Vagina (tissue), 2 donors: ENCODE data around the gene LGR6. TPM values are rescaled to one million over a fixed set of nuclear protein-coding genes. Genes with fewer than 3 reads are reported as not detected.
"Not testable (repeated sequence)": the region's sequence is repeated elsewhere in the genome, so short reads cannot be mapped to it uniquely, and the experiment has no call there.

Experiments
- DNase-seq, 2 donors: peaks; one replicate each; pipeline ENCODE4 v3.0.0-alpha.2; 2017; ENCODE audit errors: extremely low spot score in 2 of 2
- H3K27ac ChIP-seq: fragments of 200-600 bp; sonication (generic); one replicate; pipeline ENCODE4 v1.5.1; 2019
- H3K27me3 ChIP-seq: fragments of 200-600 bp; sonication (generic); one replicate; pipeline ENCODE4 v1.5.1; 2019
- H3K36me3 ChIP-seq, 2 donors: fragments of 200-600 bp; sonication (generic); one replicate each; pipeline ENCODE4 v1.5.1; 2017 to 2019
- H3K4me1 ChIP-seq: fragments of 200-600 bp; sonication (generic); one replicate; pipeline ENCODE4 v1.5.1; 2019
- H3K4me3 ChIP-seq, 2 donors: fragments of 200-600 bp; sonication (generic); 1 replicate in 1 of 2; 2 replicates in 1 of 2; pipeline ENCODE4 v1.5.1; 2016 to 2019
- H3K9me3 ChIP-seq: fragments of 200-600 bp; sonication (generic); one replicate; pipeline ENCODE4 v1.5.1; 2019
- POLR2A ChIP-seq, 2 donors: fragments of 450-650 bp; IDR thresholded peaks; one replicate each; pipeline ENCODE4 v1.6.1; 2017; ENCODE audit warnings: antibody characterized with exemption in 2 of 2, mild to moderate bottlenecking in 2 of 2, moderate library complexity in 2 of 2
- POLR2AphosphoS5 ChIP-seq, 2 donors: sonication (generic); formaldehyde crosslinking; IDR thresholded peaks; one replicate each; pipeline ENCODE4 v1.9.0; 2017; ENCODE audit warnings: antibody characterized with exemption in 2 of 2, mild to moderate bottlenecking in 2 of 2, low read depth in 1 of 2; ENCODE audit not compliant: insufficient read depth in 1 of 2
- intact Hi-C: fragments of 100-400 bp; cut with DNase I; formaldehyde crosslinking; loops from one replicate; pipeline ENCODE4 v1.15.1; 2023
- total RNA-seq: library from RNA; depleted of rRNA; stranded (reverse); fragments of >200 nt; gene quantifications from one replicate; pipeline ENCODE4 v1.2.3, GENCODE V29; 2016
- TF ChIP-seq, protein P1 (sequence below), 3 experiments: fragments of 450-650 bp in 2 of 3; fragments of 200-600 bp in 1 of 3; sonication (generic) in 1 of 3; IDR thresholded peaks; one replicate each; pipeline ENCODE4 v1.5.1; 2017 to 2019; ENCODE audit warnings: antibody characterized with exemption in 3 of 3, mild to moderate bottlenecking in 2 of 3, moderate library complexity in 2 of 3

The LGR6 gene
- total RNA-seq, 1 donor from 2014 or later = 6.6 TPM

- no peak overlapping the region for H3K27ac ChIP-seq
- H3K27me3 ChIP-seq = no peaks in the 10 kb centered on the region
- TF ChIP-seq, protein P1, sequence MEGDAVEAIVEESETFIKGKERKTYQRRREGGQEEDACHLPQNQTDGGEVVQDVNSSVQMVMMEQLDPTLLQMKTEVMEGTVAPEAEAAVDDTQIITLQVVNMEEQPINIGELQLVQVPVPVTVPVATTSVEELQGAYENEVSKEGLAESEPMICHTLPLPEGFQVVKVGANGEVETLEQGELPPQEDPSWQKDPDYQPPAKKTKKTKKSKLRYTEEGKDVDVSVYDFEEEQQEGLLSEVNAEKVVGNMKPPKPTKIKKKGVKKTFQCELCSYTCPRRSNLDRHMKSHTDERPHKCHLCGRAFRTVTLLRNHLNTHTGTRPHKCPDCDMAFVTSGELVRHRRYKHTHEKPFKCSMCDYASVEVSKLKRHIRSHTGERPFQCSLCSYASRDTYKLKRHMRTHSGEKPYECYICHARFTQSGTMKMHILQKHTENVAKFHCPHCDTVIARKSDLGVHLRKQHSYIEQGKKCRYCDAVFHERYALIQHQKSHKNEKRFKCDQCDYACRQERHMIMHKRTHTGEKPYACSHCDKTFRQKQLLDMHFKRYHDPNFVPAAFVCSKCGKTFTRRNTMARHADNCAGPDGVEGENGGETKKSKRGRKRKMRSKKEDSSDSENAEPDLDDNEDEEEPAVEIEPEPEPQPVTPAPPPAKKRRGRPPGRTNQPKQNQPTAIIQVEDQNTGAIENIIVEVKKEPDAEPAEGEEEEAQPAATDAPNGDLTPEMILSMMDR (IDR thresholded peaks at IDR 0.05) = no peak
- TF ChIP-seq POLR2AphosphoS5 (IDR thresholded peaks at IDR 0.05; ENCODE audit: insufficient read depth in 1 of 2, low read depth in 1 of 2) (no peak), POLR2A (IDR thresholded peaks at IDR 0.05) (no peak)
- no peaks in the 10 kb centered on the region for H3K4me1 ChIP-seq
- H3K4me3 ChIP-seq = no peak overlapping the region
- intact Hi-C loops = no loop called here
- DNase-seq = no peak
- no peaks in the 10 kb centered on the region for H3K36me3 ChIP-seq
- no peaks in the 10 kb centered on the region for H3K9me3 ChIP-seq
Measured at GRCh38 chr1:202251424-202252256, 58.0 kb downstream of the LGR6 start.

- Histone ChIP-seq H3K9me3 (no peaks in the 10 kb centered on the region), H3K4me1 (no peaks in the 10 kb centered on the region), H3K4me3 (no peak overlapping the region), H3K27ac (no peak overlapping the region), H3K36me3 (no peaks in the 10 kb centered on the region), H3K27me3 (no peaks in the 10 kb centered on the region)
- intact Hi-C loops = no loop called here
- no peak for DNase-seq
- TF ChIP-seq, protein P1 (IDR thresholded peaks at IDR 0.05) = no peak
- no peak for TF ChIP-seq POLR2AphosphoS5 (IDR thresholded peaks at IDR 0.05; ENCODE audit: insufficient read depth in 1 of 2, low read depth in 1 of 2)
Measured at GRCh38 chr1:202252271-202252670, 58.7 kb downstream of the LGR6 start.

DNA sequence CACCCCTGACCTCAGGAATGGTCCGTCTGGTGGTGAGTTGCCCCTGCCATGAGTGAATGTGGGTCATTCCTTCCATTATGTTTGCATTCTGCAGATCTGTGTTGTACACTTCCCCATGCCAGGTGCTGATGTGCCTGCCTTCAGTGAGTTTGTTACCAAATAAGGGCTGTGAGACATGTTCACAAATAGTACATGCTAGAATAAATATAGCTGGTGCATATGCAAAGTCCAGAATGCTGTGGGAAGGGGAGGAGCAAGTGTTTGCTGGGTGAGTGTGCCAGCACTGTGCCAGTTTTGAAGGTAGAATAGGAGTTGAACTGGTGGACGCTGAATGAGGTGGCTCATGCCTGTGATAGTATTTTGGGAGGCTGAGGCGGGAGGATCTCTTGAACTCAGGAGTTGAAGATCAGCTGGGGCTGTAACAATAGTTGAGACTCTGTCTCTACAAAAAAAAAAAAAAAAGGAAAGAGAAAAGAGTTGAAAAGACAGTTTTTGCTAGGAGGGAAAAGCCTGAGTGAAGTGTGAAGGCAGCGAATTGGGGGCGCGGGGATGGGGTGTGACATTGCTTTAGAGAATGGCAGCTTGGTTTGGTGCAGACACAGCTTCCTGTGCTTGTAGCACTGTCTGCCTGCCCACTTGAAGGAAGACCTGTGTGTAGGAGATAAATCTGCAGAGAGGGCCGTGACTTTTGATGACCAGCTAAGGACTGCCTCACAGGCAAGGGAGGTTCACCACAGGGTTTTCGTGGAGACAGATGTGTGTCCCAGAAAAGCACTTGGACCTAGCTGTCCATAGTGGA, 61.1 kb downstream of the LGR6 start:
- no peak for DNase-seq
- Histone ChIP-seq H3K9me3 (no peaks in the 10 kb centered on the region), H3K4me3 (no peak overlapping the region), H3K27ac (no peak overlapping the region), H3K4me1 (no peaks in the 10 kb centered on the region), H3K27me3 (no peaks in the 10 kb centered on the region), H3K36me3 (no peaks in the 10 kb centered on the region)
- intact Hi-C loops = no loop called here
- TF ChIP-seq POLR2A (IDR thresholded peaks at IDR 0.05) = no peak
- TF ChIP-seq, protein P1 (IDR thresholded peaks at IDR 0.05) = no peak
- no peak for TF ChIP-seq POLR2AphosphoS5 (IDR thresholded peaks at IDR 0.05; ENCODE audit: insufficient read depth in 1 of 2, low read depth in 1 of 2)

- Histone ChIP-seq H3K27ac (no peak overlapping the region), H3K27me3 (no peaks in the 10 kb centered on the region), H3K4me1 (no peaks in the 10 kb centered on the region), H3K36me3 (no peaks in the 10 kb centered on the region), H3K9me3 (no peaks in the 10 kb centered on the region), H3K4me3 (no peak overlapping the region)
- DNase-seq = no peak
- intact Hi-C loops = no loop called here
- TF ChIP-seq POLR2AphosphoS5 (IDR thresholded peaks at IDR 0.05; ENCODE audit: insufficient read depth in 1 of 2, low read depth in 1 of 2) (no peak), POLR2A (IDR thresholded peaks at IDR 0.05) (no peak)
Measured at GRCh38 chr1:202255343-202255742, 61.7 kb downstream of the LGR6 start.

DNA sequence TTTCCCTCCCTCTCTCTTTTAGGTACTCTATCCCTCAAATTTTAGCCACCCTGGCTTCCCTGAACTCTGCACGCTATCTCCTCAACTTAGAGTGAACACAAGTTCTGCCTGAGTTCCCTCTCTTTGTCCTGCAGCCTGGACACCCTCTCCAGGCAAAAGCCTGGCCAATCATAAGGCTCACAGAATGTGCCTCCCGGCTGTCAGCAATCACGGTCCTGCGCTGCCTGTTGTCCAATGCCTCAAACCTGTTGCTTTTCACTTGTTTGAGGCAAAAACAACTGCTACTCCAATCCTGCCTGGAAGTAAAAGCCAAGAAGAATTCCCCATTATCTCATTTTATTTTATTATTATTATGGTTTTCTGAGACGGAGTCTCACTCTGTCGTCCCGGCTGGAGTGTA, 66.1 kb downstream of the LGR6 start:
- no peak for DNase-seq
- TF ChIP-seq POLR2AphosphoS5 (IDR thresholded peaks at IDR 0.05; ENCODE audit: insufficient read depth in 1 of 2, low read depth in 1 of 2) = no peak
- TF ChIP-seq, protein P1 (IDR thresholded peaks at IDR 0.05) = no peak
- no peaks in the 10 kb centered on the region for H3K9me3 ChIP-seq
- no peaks in the 10 kb centered on the region for H3K4me1 ChIP-seq
- H3K27me3 ChIP-seq = peaks cover 1% of the 10 kb centered on the region
- intact Hi-C loops = no loop called here
- no peak overlapping the region for H3K27ac ChIP-seq
- H3K4me3 ChIP-seq = no peak overlapping the region
- no peaks in the 10 kb centered on the region for H3K36me3 ChIP-seq

- DNase-seq, H3K9me3 ChIP-seq, H3K27ac ChIP-seq, H3K4me3 ChIP-seq, intact Hi-C loops, H3K36me3 ChIP-seq, H3K27me3 ChIP-seq, H3K4me1 ChIP-seq: not testable (repeated sequence)
Measured at GRCh38 chr1:202261209-202261958, 67.8 kb downstream of the LGR6 start.
